ENCODE measurements around the gene UPP2.

Gene UPP2

GRCh38 chr2:158142165-158142564 lies 40.5 kb downstream of the UPP2 start:
- no peak for DNase-seq (ENCODE audit: low read depth, low spot score)
- in situ Hi-C loops (cut with HindIII; ENCODE audit: low sequenced_read_pairs): no loop called here
- no peak for TF ChIP-seq CTCF (IDR thresholded peaks at IDR 0.05; ENCODE audit: low read depth, low read length)
- H3K4me3 ChIP-seq (ENCODE audit: low read depth, low read length): no peak overlapping the region

- no peak overlapping the region for H3K4me3 ChIP-seq (ENCODE audit: low read depth, low read length)
- no peak for TF ChIP-seq CTCF (IDR thresholded peaks at IDR 0.05; ENCODE audit: low read depth, low read length)
- peak; percentile 9 for DNase-seq (ENCODE audit: low read depth, low spot score)
- in situ Hi-C loops (cut with HindIII; ENCODE audit: low sequenced_read_pairs): no loop called here
Observed at GRCh38 chr2:158142568-158143332, 41.1 kb downstream of the UPP2 start.

GRCh38 chr2:158143703-158144360 lies 42.2 kb downstream of the UPP2 start:
- no peak overlapping the region for H3K4me3 ChIP-seq (ENCODE audit: low read depth, low read length)
- in situ Hi-C loops (cut with HindIII; ENCODE audit: low sequenced_read_pairs): no loop called here
- DNase-seq (ENCODE audit: low read depth, low spot score): no peak
- no peak for TF ChIP-seq CTCF (IDR thresholded peaks at IDR 0.05; ENCODE audit: low read depth, low read length)

- in situ Hi-C loops (cut with HindIII; ENCODE audit: low sequenced_read_pairs): no loop called here
- TF ChIP-seq CTCF (IDR thresholded peaks at IDR 0.05; ENCODE audit: low read depth, low read length): no peak
- no peak for DNase-seq (ENCODE audit: low read depth, low spot score)
- no peak overlapping the region for H3K4me3 ChIP-seq (ENCODE audit: low read depth, low read length)
Observed at GRCh38 chr2:158144914-158145625, 43.4 kb downstream of the UPP2 start.

- in situ Hi-C loops (cut with HindIII; ENCODE audit: low sequenced_read_pairs): no loop called here
Observed at GRCh38 chr2:158153270-158154015, 51.8 kb downstream of the UPP2 start.

More at GRCh38 chr2:158153270-158154015, 51.8 kb downstream of the UPP2 start:
- no peak for DNase-seq (ENCODE audit: low read depth, low spot score)
- TF ChIP-seq CTCF (IDR thresholded peaks at IDR 0.05; ENCODE audit: low read depth, low read length): no peak
- H3K4me3 ChIP-seq (ENCODE audit: low read depth, low read length): no peak overlapping the region

Data from astrocyte of the spinal cord (primary cell).